OCI-LY3 (cell line): ENCODE data around the gene ZBED2.

Experiments used
- H2AFZ ChIP-seq: fragments of 200-600, 300-600 bp; shearing (Covaris generic); 2 replicates; pipeline ENCODE4 v1.6.0; 2014; ENCODE audit warnings: antibody characterized with exemption, low read depth, low read length
- H3K27ac ChIP-seq: fragments of 200-600, 300-600 bp; sonication (generic); 2 replicates; pipeline ENCODE4 v1.5.1; 2014; ENCODE audit warnings: mild to moderate bottlenecking, low read length, moderate library complexity, mixed read lengths
- H3K27me3 ChIP-seq: fragments of 200-600, 300-600 bp; sonication (generic); 2 replicates; pipeline ENCODE4 v1.6.1; 2014; ENCODE audit warnings: low read depth, low read length, mixed read lengths
- H3K36me3 ChIP-seq: fragments of 200-600, 300-600 bp; sonication (generic); replicated peaks from 2 replicates; pipeline ENCODE3; 2014; ENCODE audit warnings: low read depth, low read length, mixed read lengths
- H3K4me1 ChIP-seq: fragments of 300-600, 200-600 bp; sonication (generic); 2 replicates; pipeline ENCODE4 v1.6.1; 2014; ENCODE audit warnings: low read length, mixed read lengths
- H3K4me2 ChIP-seq: fragments of 200-600, 300-600 bp; sonication (generic); 2 replicates; pipeline ENCODE4 v1.6.1; 2014; ENCODE audit warnings: low read length, mixed read lengths
- H3K4me3 ChIP-seq: fragments of 300-600, 200-600 bp; sonication (generic); 2 replicates; pipeline ENCODE4 v1.5.1; 2014; ENCODE audit warnings: antibody characterized with exemption, mild to moderate bottlenecking, low read length, moderate library complexity
- H3K79me2 ChIP-seq: fragments of 300-600, 200-600 bp; shearing (Covaris generic); 2 replicates; pipeline ENCODE4 v1.6.1; 2014; ENCODE audit warnings: mild to moderate bottlenecking, low read length, mixed read lengths
- H3K9ac ChIP-seq: fragments of 300-600, 200-600 bp; shearing (Covaris generic); 2 replicates; pipeline ENCODE4 v1.6.0; 2014; ENCODE audit warnings: mild to moderate bottlenecking, low read length, moderate library complexity
- H3K9me3 ChIP-seq: fragments of 200-600, 300-600 bp; shearing (Covaris generic); 2 replicates; pipeline ENCODE4 v1.6.1; 2014; ENCODE audit warnings: low read length, mixed read lengths; ENCODE audit not compliant: insufficient read depth
- H4K20me1 ChIP-seq: fragments of 200-600, 300-600 bp; sonication (generic); 2 replicates; pipeline ENCODE4 v1.6.1; 2016; ENCODE audit warnings: low read length, mixed read lengths; ENCODE audit not compliant: insufficient read depth
- EZH2phosphoT487 ChIP-seq: fragments of 200-600 bp; shearing (Covaris generic); IDR thresholded peaks from 2 replicates; pipeline ENCODE4 v1.6.1; 2018; ENCODE audit warnings: antibody characterized with exemption, mixed run types, low read depth
- TF ChIP-seq, protein P1 (sequence below): fragments of 200-600, 300-600 bp; sonication (generic); IDR thresholded peaks from 2 replicates; pipeline ENCODE4 v1.5.1; 2014; ENCODE audit warnings: antibody characterized with exemption, low read length, low read depth

Gene ZBED2

DNA sequence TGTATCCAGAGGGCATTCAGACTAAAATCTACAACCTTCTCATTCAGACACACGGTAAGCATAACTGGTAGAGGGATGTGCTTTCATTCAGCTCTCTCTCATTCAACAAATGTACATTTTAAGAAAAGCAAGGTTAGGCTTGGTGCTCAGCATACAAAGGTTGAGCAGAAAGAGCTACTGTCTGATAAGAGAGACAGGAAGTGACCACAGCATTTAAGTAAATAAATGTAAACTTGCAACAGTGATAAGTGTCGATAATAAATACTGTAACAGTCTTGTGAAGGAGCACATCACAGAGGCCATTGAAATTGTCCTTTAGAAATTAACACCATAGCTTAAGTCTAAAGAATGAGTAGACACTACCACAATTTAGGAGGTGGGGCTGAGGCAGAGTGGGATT, 49.8 kb downstream of the ZBED2 start:
- TF ChIP-seq EZH2phosphoT487: no peak
- TF ChIP-seq, protein P1, sequence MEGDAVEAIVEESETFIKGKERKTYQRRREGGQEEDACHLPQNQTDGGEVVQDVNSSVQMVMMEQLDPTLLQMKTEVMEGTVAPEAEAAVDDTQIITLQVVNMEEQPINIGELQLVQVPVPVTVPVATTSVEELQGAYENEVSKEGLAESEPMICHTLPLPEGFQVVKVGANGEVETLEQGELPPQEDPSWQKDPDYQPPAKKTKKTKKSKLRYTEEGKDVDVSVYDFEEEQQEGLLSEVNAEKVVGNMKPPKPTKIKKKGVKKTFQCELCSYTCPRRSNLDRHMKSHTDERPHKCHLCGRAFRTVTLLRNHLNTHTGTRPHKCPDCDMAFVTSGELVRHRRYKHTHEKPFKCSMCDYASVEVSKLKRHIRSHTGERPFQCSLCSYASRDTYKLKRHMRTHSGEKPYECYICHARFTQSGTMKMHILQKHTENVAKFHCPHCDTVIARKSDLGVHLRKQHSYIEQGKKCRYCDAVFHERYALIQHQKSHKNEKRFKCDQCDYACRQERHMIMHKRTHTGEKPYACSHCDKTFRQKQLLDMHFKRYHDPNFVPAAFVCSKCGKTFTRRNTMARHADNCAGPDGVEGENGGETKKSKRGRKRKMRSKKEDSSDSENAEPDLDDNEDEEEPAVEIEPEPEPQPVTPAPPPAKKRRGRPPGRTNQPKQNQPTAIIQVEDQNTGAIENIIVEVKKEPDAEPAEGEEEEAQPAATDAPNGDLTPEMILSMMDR: no peak
- H3K27ac ChIP-seq: no peak overlapping the region
- no peak overlapping the region for H3K9ac ChIP-seq
- H3K9me3 ChIP-seq: no peaks in the 10 kb centered on the region
- no peak overlapping the region for H3K4me2 ChIP-seq
- H3K4me1 ChIP-seq: peaks cover 32% of the 10 kb centered on the region
- no peak overlapping the region for H3K4me3 ChIP-seq
- no peaks in the 10 kb centered on the region for H3K36me3 ChIP-seq
- peaks cover 20% of the 10 kb centered on the region for H3K27me3 ChIP-seq
- H3K79me2 ChIP-seq: no peaks in the 10 kb centered on the region
- H4K20me1 ChIP-seq: no peaks in the 10 kb centered on the region
- H2AFZ ChIP-seq: no peak overlapping the region
